Transverse colon (tissue), 4 donors: ENCODE results near the gene PRKCZ. TPM values are rescaled to one million over a fixed set of nuclear protein-coding genes. Genes with fewer than 3 reads are reported as not detected.

ENCODE experiments used
- DNase-seq: peaks from one replicate; pipeline ENCODE4 v3.0.0-alpha.2; 2019
- H3K27ac ChIP-seq, 4 donors: fragments of 200-600 bp; sonication (generic); 2 replicates each; pipeline ENCODE4 v1.5.1; 2016 to 2018; ENCODE audit warnings: inconsistent platforms in 4 of 4
- H3K27me3 ChIP-seq: fragments of 200-600 bp; sonication (generic); 2 replicates; pipeline ENCODE4 v1.5.1; 2017; ENCODE audit warnings: inconsistent platforms
- H3K36me3 ChIP-seq, 4 donors: fragments of 200-600 bp; sonication (generic); 2 replicates each; pipeline ENCODE4 v1.5.1; 2017 to 2019; ENCODE audit warnings: inconsistent platforms in 4 of 4
- H3K4me1 ChIP-seq, 4 donors: fragments of 200-600 bp; sonication (generic); 2 replicates each; pipeline ENCODE4 v1.5.1; 2017 to 2020; ENCODE audit warnings: inconsistent platforms in 4 of 4
- H3K4me3 ChIP-seq, 4 donors: fragments of 200-600 bp; sonication (generic); 1 replicate in 1 of 4; 2 replicates in 3 of 4; pipeline versions ENCODE4 v1.5.1 to v1.6.1; 2017 to 2019; ENCODE audit warnings: inconsistent platforms in 4 of 4
- H3K9me3 ChIP-seq, 2 donors: fragments of 200-600 bp; sonication (generic); 2 replicates each; pipeline ENCODE4 v1.5.1; 2017 to 2019; ENCODE audit warnings: inconsistent platforms in 2 of 2
- CTCF ChIP-seq, 5 experiments: fragments of 200-600 bp in 3 of 5; fragments of 450-650 bp in 2 of 5; sonication (generic) in 3 of 5; IDR thresholded peaks; 1 replicate in 2 of 5; 2 replicates in 3 of 5; pipeline ENCODE4 v1.5.1; 2016 to 2017; ENCODE audit warnings: antibody characterized with exemption in 5 of 5, inconsistent platforms in 3 of 5, mild to moderate bottlenecking in 2 of 5, moderate library complexity in 1 of 5
- EP300 ChIP-seq: sonication (generic); formaldehyde crosslinking; IDR thresholded peaks from one replicate; pipeline ENCODE4 v1.6.1; 2017; ENCODE audit warnings: antibody characterized with exemption, low read depth
- POLR2A ChIP-seq: fragments of 450-650 bp; IDR thresholded peaks from one replicate; pipeline ENCODE4 v1.6.1; 2016; ENCODE audit warnings: antibody characterized with exemption, mild to moderate bottlenecking, moderate library complexity
- POLR2AphosphoS5 ChIP-seq, 3 donors: sonication (generic); formaldehyde crosslinking; IDR thresholded peaks; one replicate each; pipeline ENCODE4 v1.6.1; 2016; ENCODE audit warnings: antibody characterized with exemption in 3 of 3
- WGBS, 2 donors: methylation state at CpG; one replicate each; pipeline ENCODE4 v1.1.5; 2018; ENCODE audit warnings: low coverage in 1 of 2; 5-methylcytosine and 5-hydroxymethylcytosine counted together
- in situ Hi-C, 4 donors: fragments of 200-750 bp; cut with MboI; loops; one replicate each; pipeline versions ENCODE4 v1.15.0 to v1.15.1; 2017; ENCODE audit warnings: low sequenced_read_pairs in 3 of 4, low pct_ligation_motif_present in 1 of 4, low pct_unique_long_range_greater_than_20kb in 1 of 4
- intact Hi-C: fragments of 100-400 bp; cut with DNase I; formaldehyde crosslinking; loops from one replicate; pipeline ENCODE4 v1.15.1; 2023; ENCODE audit warnings: low total_unique reads
- total RNA-seq, 4 donors: library from RNA; depleted of rRNA; stranded (reverse); fragments of >200 nt; gene quantifications; one replicate each; pipeline ENCODE4 v1.1.0, GENCODE V29; 2016

The PRKCZ gene
- total RNA-seq, 4 donors from 2014 or later: 48.6 to 96.7 (median 54.4) TPM

- Histone ChIP-seq H3K27ac (no peak overlapping the region), H3K9me3 (no peaks in the 10 kb centered on the region), H3K36me3 (no peaks in the 10 kb centered on the region), H3K4me1 (peaks cover 0 to 36% (median 31%) of the 10 kb centered on the region in 4 donors), H3K4me3 (no peak overlapping the region), H3K27me3 (no peaks in the 10 kb centered on the region)
- intact Hi-C loops: loop anchor here (5.0 kb wide), 1 partner anchor 41 kb away; no protein-coding TSS in a partner anchor
- DNase-seq: no peak
- in situ Hi-C loops: no loop called here
- TF ChIP-seq POLR2AphosphoS5 (IDR thresholded peaks at IDR 0.05) (no peak), EP300 (no peak), CTCF (IDR thresholded peaks at IDR 0.05) (no peak), POLR2A (no peak)
- 66 to 86% methylated on average over 3 to 4 of the region's 4 CpGs for WGBS, 2 donors
Observed at GRCh38 chr1:2141025-2141424, 90.8 kb downstream of the PRKCZ start.

- in situ Hi-C loops: no loop called here
- H3K27me3 ChIP-seq: no peaks in the 10 kb centered on the region
- no peak for TF ChIP-seq POLR2AphosphoS5 (IDR thresholded peaks at IDR 0.05)
- TF ChIP-seq POLR2A: no peak
- TF ChIP-seq EP300: no peak
- TF ChIP-seq CTCF (IDR thresholded peaks at IDR 0.05): no peak
- H3K4me3 ChIP-seq: no peak overlapping the region
- DNase-seq: no peak
- H3K4me1 ChIP-seq: peaks cover 0 to 8% (median 5%) of the 10 kb centered on the region in 4 donors
- WGBS, 2 donors: 93 to 95% methylated on average over 3 to 17 of the region's 30 CpGs
- H3K27ac ChIP-seq: no peak overlapping the region
- no peaks in the 10 kb centered on the region for H3K36me3 ChIP-seq
- H3K9me3 ChIP-seq: no peaks in the 10 kb centered on the region
- intact Hi-C loops: loop anchor here (5.0 kb wide), 1 partner anchor 38 kb away; no protein-coding TSS in a partner anchor
Observed at GRCh38 chr1:2143814-2144500, 93.7 kb downstream of the PRKCZ start.

- in situ Hi-C loops: no loop called here
- Histone ChIP-seq H3K36me3 (no peaks in the 10 kb centered on the region), H3K9me3 (no peaks in the 10 kb centered on the region), H3K4me1 (peaks cover 0 to 2% (median 0%) of the 10 kb centered on the region in 4 donors), H3K4me3 (no peak overlapping the region), H3K27me3 (no peaks in the 10 kb centered on the region), H3K27ac (no peak overlapping the region)
- no peak for DNase-seq
- TF ChIP-seq POLR2A (no peak), POLR2AphosphoS5 (IDR thresholded peaks at IDR 0.05) (no peak)
- WGBS, 2 donors: 94% methylated on average over 15 of the region's 15 CpGs; no CpG with 5 or more reads in 1 of the 2 donors
- intact Hi-C loops: loop anchor here (5.0 kb wide), 1 partner anchor 38 kb away; no protein-coding TSS in a partner anchor
Observed at GRCh38 chr1:2144501-2145090, 94.4 kb downstream of the PRKCZ start.

- Histone ChIP-seq H3K27me3 (no peaks in the 10 kb centered on the region), H3K9me3 (no peaks in the 10 kb centered on the region), H3K36me3 (no peaks in the 10 kb centered on the region), H3K27ac (no peak overlapping the region), H3K4me3 (no peak overlapping the region), H3K4me1 (no peaks in the 10 kb centered on the region)
- intact Hi-C loops: no loop called here
- DNase-seq: no peak
- WGBS, 2 donors: 76 to 90% methylated on average over 4 to 19 of the region's 19 CpGs
- in situ Hi-C loops: no loop called here
- TF ChIP-seq POLR2A (no peak), EP300 (no peak), POLR2AphosphoS5 (IDR thresholded peaks at IDR 0.05) (no peak), CTCF (IDR thresholded peaks at IDR 0.05) (no peak)
Observed at GRCh38 chr1:2145946-2146835, 96.0 kb downstream of the PRKCZ start.
